Measurements from ENCODE around the gene OLIG2.

Gene OLIG2

DNA sequence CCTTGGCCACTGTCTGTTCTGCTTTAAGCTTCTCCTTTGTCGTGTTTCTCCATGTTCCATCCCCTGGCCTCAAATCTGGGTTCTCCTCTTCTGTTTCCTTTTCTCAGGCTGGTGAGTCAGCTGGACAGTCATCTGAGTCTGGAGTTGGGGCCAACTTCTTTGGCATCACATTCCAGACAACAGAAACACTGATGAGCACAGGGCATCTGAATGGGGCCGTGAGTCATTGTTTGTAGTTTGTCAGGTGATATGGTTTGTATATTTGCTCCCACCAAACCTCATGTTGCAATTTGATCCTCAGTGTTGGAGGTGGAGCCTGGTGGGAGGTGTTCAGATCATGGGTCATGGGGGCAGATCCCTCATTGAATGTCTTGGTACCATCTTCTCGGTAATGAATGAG is 14.3 kb upstream of the OLIG2 start:
- Mint-ChIP-seq H3K4me3 (no peak overlapping the region), H3K27me3 (peaks cover under 1% of the 10 kb centered on the region), H3K36me3 (ENCODE audit: low read depth) (no peaks in the 10 kb centered on the region), H3K9me3 (peaks cover 9% of the 10 kb centered on the region), H3K27ac (no peak overlapping the region), H3K4me1 (ENCODE audit: low read depth) (peaks cover 69% of the 10 kb centered on the region)
- intact Hi-C loops (cut with micrococcal nuclease) = no loop called here

DNA sequence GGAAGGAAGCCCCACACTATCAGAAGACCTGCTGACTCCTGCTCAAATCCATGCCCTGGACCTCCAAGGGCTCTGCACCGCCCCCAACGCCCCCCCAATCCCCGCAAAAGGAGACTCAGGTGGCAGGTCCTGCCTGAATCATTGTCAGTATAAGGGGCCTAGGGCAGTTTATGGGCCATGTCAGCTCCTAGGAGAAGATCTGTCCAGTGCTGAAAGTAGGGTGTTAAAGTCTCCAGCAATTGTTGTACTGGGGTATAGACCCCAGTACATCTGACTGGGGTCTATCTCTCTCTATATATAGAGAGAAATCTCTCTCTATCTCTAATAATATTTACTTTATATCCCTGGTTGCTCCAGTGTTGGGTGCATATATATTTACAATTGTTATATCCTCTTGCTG is 12.1 kb upstream of the OLIG2 start:
- H3K27ac Mint-ChIP-seq = no peak overlapping the region
- peaks cover 9% of the 10 kb centered on the region for H3K9me3 Mint-ChIP-seq
- intact Hi-C loops (cut with micrococcal nuclease) = no loop called here
- H3K36me3 Mint-ChIP-seq (ENCODE audit: low read depth) = no peaks in the 10 kb centered on the region
- H3K4me1 Mint-ChIP-seq (ENCODE audit: low read depth) = peaks cover 57% of the 10 kb centered on the region
- no peak overlapping the region for H3K4me3 Mint-ChIP-seq
- H3K27me3 Mint-ChIP-seq = peaks cover 16% of the 10 kb centered on the region

DNA sequence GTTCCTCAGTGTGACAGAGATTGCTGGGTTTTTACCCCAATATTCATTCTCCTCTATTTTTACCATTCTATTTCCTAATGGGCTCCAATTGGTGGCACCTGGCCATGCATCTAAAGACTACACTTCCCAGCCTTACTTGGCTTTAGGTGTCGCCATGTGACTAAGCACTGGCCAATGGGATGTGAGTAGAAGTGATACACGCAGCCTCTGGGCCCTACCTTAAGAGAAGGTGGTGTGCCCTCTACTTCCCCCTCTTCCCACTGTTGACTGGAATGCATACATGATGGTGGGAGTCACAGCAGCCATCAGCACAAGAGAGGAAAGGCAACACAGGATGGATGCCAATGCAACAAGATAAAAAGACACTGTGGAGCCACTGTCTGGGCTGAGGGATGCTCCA is 11.4 kb upstream of the OLIG2 start:
- Mint-ChIP-seq H3K27ac (no peak overlapping the region), H3K27me3 (peaks cover 23% of the 10 kb centered on the region), H3K9me3 (peaks cover 9% of the 10 kb centered on the region), H3K36me3 (ENCODE audit: low read depth) (no peaks in the 10 kb centered on the region), H3K4me3 (no peak overlapping the region), H3K4me1 (ENCODE audit: low read depth) (peaks cover 57% of the 10 kb centered on the region)
- intact Hi-C loops (cut with micrococcal nuclease) = no loop called here

DNA sequence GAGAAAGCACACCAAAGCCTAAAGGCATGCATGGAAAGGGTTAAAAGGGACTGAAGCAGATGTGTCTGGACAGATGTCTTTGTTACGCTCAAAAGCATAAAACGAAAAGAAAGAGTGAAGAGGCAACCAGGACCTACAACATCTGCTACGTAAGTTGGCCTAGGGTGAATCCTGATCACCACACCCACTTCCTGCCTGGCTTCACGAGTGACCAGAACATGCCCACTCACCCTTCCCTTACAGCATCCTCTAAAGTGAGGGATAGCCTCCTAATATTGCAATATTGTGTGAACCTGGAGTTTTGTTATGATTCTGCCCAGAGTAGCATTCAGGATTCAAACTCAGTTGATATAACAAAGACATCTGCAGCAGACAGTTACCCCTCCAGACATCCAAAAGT is 10.6 kb upstream of the OLIG2 start:
- peaks cover 9% of the 10 kb centered on the region for H3K9me3 Mint-ChIP-seq
- H3K27me3 Mint-ChIP-seq = peaks cover 31% of the 10 kb centered on the region
- intact Hi-C loops (cut with micrococcal nuclease) = no loop called here
- peaks cover 62% of the 10 kb centered on the region for H3K4me1 Mint-ChIP-seq (ENCODE audit: low read depth)
- H3K4me3 Mint-ChIP-seq = no peak overlapping the region
- H3K27ac Mint-ChIP-seq = no peak overlapping the region
- H3K36me3 Mint-ChIP-seq (ENCODE audit: low read depth) = no peaks in the 10 kb centered on the region

DNA sequence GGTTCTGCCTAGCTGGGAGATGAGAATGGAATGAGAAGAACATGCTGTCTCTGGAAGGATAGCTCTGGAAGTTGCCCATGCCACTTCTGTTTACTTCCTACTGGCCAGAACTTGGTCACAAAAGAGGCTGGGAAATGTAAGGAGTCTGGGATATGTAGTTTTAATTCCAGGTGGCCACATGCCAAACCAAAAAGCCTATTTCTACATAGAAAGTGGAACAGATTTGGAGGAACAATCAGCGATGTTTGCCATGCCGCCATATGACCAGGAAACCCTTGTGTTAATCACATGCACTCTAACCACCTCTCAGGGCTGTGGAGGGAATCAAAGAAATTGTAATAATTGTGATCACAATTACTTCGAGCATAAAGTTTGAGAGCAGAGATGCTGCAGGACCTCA is 10.0 kb upstream of the OLIG2 start:
- Mint-ChIP-seq H3K4me3 (no peak overlapping the region), H3K27ac (no peak overlapping the region), H3K27me3 (peaks cover 37% of the 10 kb centered on the region), H3K4me1 (ENCODE audit: low read depth) (peaks cover 62% of the 10 kb centered on the region), H3K9me3 (peaks cover 8% of the 10 kb centered on the region), H3K36me3 (ENCODE audit: low read depth) (no peaks in the 10 kb centered on the region)
- intact Hi-C loops (cut with micrococcal nuclease) = no loop called here

DNA sequence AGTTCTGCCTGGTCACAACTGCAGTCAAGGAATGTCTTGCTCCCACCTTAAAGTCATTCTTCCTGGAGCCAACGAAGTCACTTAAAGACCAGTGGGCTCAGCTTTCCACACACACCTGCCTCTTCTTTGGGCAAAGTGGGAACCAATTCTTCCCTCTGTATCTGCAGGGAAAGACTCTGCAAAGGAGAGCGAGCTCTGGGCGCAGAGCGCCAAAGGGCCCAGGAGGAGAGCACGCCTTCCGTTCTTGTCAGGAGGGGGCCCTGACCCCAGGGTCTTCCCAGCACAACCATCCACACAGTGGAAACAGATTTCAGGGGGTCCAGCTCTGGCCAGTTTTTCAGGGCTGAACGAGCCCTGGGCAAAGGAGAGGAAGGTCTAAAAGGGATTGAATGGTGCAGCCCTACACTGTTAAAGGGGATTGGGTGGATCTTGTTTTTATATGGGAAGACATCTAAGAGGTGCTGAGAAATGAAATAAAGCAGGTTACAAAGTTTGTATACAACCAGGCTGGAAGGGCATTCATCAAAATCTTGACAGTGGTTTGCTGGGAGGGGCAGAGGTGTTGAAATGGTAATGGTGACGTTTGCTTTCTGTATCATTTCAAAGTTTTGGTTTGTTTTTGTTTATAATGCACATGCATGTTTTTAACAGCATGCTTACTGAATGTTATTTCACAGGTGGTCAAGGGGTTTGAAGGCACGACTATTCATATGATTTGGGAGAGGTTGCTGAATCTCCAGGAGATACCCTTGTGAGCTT is 6.8 kb upstream of the OLIG2 start:
- no peak overlapping the region for H3K27ac Mint-ChIP-seq
- H3K4me1 Mint-ChIP-seq (ENCODE audit: low read depth) = peaks cover 58% of the 10 kb centered on the region
- H3K27me3 Mint-ChIP-seq = peaks cover 67% of the 10 kb centered on the region

DNA sequence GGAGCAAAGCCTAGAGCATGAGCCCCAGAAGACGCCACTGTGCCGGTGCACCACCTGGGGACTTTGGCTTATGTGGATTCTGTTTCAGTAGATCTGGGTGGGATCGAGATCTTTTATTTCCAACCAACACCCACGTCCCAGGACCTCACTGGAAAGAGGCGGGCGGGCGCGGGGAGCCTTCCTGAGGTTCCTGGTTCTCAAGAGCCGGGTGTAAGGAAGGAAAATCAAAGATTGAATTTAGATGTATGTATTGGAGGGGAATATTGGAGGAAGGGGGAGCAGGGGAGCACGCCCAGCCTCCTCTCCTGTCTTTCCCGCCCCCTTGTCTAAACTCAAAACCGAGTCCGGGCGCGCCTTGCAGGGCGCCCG is 6.2 kb upstream of the OLIG2 start:
- no peaks in the 10 kb centered on the region for H3K9me3 Mint-ChIP-seq
- peak overlapping the region; percentile 55 for H3K4me3 Mint-ChIP-seq
- H3K27me3 Mint-ChIP-seq = peaks cover 73% of the 10 kb centered on the region
- H3K27ac Mint-ChIP-seq = no peak overlapping the region
- intact Hi-C loops (cut with micrococcal nuclease) = no loop called here
- H3K36me3 Mint-ChIP-seq (ENCODE audit: low read depth) = no peaks in the 10 kb centered on the region
- peaks cover 61% of the 10 kb centered on the region for H3K4me1 Mint-ChIP-seq (ENCODE audit: low read depth)

More for the DNA sequence above, 6.8 kb upstream of the OLIG2 start:
- H3K4me3 Mint-ChIP-seq = no peak overlapping the region
- H3K36me3 Mint-ChIP-seq (ENCODE audit: low read depth) = no peaks in the 10 kb centered on the region
- intact Hi-C loops (cut with micrococcal nuclease) = no loop called here
- no peaks in the 10 kb centered on the region for H3K9me3 Mint-ChIP-seq

DNA sequence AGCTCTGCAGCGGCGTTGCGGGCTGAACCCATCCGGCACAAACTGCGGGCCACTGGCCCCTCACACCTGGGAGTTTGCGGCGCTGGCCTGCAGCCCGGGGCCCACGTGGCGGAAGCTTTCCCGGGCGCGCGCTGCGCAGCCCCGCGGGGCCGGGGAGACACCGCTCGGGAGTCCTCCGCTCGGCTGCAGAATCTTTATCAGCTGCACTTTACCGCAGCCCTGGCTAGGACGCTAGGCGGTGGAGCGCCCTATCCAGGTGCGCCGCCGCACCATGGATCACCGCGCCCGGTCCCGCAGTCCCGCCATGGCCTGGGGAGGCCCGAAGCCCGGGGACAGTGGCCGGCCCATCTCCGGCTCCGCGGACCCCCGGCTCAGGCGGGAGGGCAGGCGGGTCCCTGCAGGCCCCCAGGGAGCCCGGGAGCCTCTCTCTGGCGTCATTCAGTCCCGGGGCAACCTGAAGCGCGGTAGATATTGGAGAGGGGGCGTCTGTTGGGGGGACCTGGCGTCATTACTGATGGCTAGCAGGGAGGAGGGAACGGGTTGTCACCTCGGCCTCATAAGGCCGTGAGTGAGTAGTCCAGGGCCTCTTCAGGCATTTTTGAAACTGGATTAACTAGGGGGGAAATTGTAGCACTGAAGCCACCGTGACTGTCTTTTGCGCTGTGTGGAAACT is 5.7 kb upstream of the OLIG2 start:
- intact Hi-C loops (cut with micrococcal nuclease) = no loop called here
- no peaks in the 10 kb centered on the region for H3K9me3 Mint-ChIP-seq
- H3K4me3 Mint-ChIP-seq = peak overlapping the region; percentile 55
- no peaks in the 10 kb centered on the region for H3K36me3 Mint-ChIP-seq (ENCODE audit: low read depth)
- peaks cover 61% of the 10 kb centered on the region for H3K4me1 Mint-ChIP-seq (ENCODE audit: low read depth)
- H3K27me3 Mint-ChIP-seq = peaks cover 78% of the 10 kb centered on the region
- no peak overlapping the region for H3K27ac Mint-ChIP-seq

DNA sequence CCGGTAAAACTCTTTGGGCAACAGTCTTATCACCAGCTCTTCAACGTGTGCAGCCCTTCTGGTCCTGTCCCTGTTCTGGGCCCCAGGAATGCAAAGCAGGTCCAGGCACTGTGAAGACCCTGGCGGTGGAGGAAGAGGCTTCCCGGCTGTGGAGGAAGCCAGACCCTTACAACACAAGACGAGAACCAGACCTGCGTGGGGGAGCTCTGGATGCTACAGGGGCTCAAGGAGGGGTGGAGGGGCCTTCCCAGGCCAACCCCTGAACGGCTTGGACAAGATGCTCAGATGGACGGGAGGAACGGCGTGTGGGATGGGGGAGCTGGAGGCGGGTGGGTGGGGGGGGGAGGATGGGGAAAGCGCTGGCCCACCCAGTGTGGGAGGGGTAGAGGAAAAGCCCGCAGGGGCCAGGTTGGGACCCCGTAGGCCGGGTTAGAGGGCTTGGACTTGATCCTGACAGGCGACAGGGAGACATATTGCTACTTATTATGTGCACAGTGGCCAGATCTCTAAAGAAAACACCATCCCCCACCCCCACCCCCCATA is 5.1 kb upstream of the OLIG2 start:
- H3K4me3 Mint-ChIP-seq = peak overlapping the region; percentile 41
- intact Hi-C loops (cut with micrococcal nuclease) = no loop called here
- H3K36me3 Mint-ChIP-seq (ENCODE audit: low read depth) = no peaks in the 10 kb centered on the region
- peaks cover 84% of the 10 kb centered on the region for H3K27me3 Mint-ChIP-seq
- peaks cover 61% of the 10 kb centered on the region for H3K4me1 Mint-ChIP-seq (ENCODE audit: low read depth)
- no peak overlapping the region for H3K27ac Mint-ChIP-seq
- H3K9me3 Mint-ChIP-seq = no peaks in the 10 kb centered on the region

DNA sequence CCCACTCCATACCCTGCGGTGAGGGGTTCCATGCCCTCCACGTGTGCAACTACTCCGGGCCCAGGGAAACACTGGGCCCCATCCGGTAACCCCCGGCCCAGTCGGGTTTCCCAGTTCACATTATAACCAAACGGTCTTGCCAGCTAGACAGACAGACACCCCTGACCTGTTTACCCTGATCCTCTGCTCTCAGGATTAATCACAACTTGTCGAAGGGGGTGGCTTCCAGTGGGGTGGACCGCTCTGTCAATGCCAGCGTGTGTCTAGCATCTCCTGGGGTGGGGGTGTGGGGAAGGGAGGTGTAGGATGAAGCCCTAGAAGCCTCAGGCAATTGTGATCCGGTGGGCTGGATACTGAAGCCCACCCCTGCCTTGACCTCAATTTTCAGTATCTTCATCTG is 4.6 kb upstream of the OLIG2 start:
- no peak overlapping the region for H3K27ac Mint-ChIP-seq
- peaks cover 64% of the 10 kb centered on the region for H3K4me1 Mint-ChIP-seq (ENCODE audit: low read depth)
- peaks cover 89% of the 10 kb centered on the region for H3K27me3 Mint-ChIP-seq
- intact Hi-C loops (cut with micrococcal nuclease) = no loop called here
- H3K36me3 Mint-ChIP-seq (ENCODE audit: low read depth) = no peaks in the 10 kb centered on the region
- no peak overlapping the region for H3K4me3 Mint-ChIP-seq
- H3K9me3 Mint-ChIP-seq = no peaks in the 10 kb centered on the region

DNA sequence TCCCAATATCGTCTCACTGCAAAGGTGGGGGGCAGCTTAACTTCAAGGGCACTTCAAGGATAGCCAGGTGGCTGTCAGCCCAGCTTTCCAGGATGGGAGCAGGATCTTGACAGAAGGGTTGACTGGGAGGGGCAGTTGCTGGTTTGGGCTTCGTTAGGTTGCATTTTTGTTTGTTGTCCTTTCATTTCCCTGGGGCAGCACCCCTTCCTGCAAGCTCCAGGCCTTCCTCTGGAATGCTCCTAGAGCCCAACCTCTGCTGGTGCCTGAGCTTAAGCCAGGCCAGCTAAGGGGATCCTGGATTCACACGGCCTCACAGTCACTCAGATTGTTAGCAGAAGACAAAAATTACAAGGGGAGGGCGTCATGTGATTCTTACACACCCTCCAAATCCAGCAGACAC is 4.1 kb upstream of the OLIG2 start:
- Mint-ChIP-seq H3K36me3 (ENCODE audit: low read depth) (no peaks in the 10 kb centered on the region), H3K27me3 (peaks cover 92% of the 10 kb centered on the region), H3K9me3 (no peaks in the 10 kb centered on the region), H3K4me1 (ENCODE audit: low read depth) (peaks cover 70% of the 10 kb centered on the region), H3K27ac (no peak overlapping the region), H3K4me3 (no peak overlapping the region)
- intact Hi-C loops (cut with micrococcal nuclease) = no loop called here

DNA sequence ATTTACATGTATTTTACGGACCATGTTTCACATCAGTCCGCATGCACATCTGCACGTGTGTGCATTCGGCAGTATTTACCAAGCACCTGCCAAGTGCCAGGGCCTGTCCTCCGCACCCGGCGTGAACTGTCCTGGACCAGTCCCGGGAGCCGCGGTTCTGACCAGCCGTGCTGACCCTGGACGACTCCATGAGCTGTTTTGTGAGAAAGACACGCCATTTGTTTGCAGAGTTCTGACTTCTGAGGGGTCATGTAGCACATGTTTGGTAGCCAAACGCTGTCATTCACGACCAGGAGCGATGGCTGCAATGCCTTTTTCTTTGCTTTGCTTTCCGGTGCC is 3.3 kb upstream of the OLIG2 start:
- H3K9me3 Mint-ChIP-seq = no peaks in the 10 kb centered on the region
- H3K4me3 Mint-ChIP-seq = peak overlapping the region; percentile 69
- no peak overlapping the region for H3K27ac Mint-ChIP-seq
- peaks cover 75% of the 10 kb centered on the region for H3K4me1 Mint-ChIP-seq (ENCODE audit: low read depth)
- no peaks in the 10 kb centered on the region for H3K36me3 Mint-ChIP-seq (ENCODE audit: low read depth)
- intact Hi-C loops (cut with micrococcal nuclease) = no loop called here
- peaks cover 98% of the 10 kb centered on the region for H3K27me3 Mint-ChIP-seq

DNA sequence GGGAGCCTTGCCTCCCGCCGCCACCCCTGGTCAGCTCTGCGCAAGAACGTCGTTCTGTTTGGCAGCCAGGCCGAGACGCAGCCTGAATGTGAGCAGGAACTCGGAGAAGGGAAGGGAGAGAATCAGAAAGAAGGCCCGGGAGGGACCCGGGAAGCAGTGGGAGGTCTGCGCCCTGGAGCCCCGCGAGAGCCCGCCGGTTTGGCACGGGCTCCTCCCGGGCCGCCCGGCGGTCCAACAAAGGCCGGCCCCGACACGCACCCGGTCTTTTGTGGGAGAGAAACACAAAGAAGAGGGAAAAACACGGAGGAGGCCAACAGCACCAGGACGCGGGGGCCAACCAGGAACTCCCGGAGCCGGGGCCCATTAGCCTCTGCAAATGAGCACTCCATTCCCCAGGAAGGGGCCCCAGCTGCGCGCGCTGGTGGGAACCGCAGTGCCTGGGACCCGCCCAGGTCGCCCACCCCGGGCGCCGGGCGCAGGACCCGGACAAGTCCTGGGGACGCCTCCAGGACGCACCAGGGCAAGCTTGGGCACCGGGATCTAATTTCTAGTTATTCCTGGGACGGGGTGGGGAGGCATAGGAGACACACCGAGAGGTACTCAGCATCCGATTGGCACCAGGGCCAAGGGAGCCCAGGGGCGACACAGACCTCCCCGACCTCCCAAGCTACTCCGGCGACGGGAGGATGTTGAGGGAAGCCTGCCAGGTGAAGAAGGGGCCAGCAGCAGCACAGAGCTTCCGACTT is 2.7 kb upstream of the OLIG2 start:
- Mint-ChIP-seq H3K4me3 (peak overlapping the region; percentile 69), H3K27ac (no peak overlapping the region), H3K36me3 (ENCODE audit: low read depth) (no peaks in the 10 kb centered on the region), H3K9me3 (no peaks in the 10 kb centered on the region), H3K27me3 (peaks cover 97% of the 10 kb centered on the region), H3K4me1 (ENCODE audit: low read depth) (peaks cover 76% of the 10 kb centered on the region)
- intact Hi-C loops (cut with micrococcal nuclease) = no loop called here

DNA sequence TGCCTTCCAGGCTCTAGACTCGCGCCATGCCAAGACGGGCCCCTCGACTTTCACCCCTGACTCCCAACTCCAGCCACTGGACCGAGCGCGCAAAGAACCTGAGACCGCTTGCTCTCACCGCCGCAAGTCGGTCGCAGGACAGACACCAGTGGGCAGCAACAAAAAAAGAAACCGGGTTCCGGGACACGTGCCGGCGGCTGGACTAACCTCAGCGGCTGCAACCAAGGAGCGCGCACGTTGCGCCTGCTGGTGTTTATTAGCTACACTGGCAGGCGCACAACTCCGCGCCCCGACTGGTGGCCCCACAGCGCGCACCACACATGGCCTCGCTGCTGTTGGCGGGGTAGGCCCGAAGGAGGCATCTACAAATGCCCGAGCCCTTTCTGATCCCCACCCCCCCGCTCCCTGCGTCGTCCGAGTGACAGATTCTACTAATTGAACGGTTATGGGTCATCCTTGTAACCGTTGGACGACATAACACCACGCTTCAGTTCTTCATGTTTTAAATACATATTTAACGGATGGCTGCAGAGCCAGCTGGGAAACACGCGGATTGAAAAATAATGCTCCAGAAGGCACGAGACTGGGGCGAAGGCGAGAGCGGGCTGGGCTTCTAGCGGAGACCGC is 2.0 kb upstream of the OLIG2 start:
- H3K4me1 Mint-ChIP-seq (ENCODE audit: low read depth) = peaks cover 74% of the 10 kb centered on the region
- H3K27ac Mint-ChIP-seq = no peak overlapping the region
- intact Hi-C loops (cut with micrococcal nuclease) = no loop called here
- H3K4me3 Mint-ChIP-seq = peak overlapping the region; percentile 68
- no peaks in the 10 kb centered on the region for H3K9me3 Mint-ChIP-seq
- H3K27me3 Mint-ChIP-seq = peaks cover 97% of the 10 kb centered on the region
- H3K36me3 Mint-ChIP-seq (ENCODE audit: low read depth) = no peaks in the 10 kb centered on the region

Measured in dendritic cell treated with granulocyte-macrophage colony-stimulating factor and Interleukin-4, amounts not matched to agents 40 ng/mL and 50 ng/mL, for 4 days (primary cell).